Measurements from ENCODE around the gene IDI2.

DNA sequence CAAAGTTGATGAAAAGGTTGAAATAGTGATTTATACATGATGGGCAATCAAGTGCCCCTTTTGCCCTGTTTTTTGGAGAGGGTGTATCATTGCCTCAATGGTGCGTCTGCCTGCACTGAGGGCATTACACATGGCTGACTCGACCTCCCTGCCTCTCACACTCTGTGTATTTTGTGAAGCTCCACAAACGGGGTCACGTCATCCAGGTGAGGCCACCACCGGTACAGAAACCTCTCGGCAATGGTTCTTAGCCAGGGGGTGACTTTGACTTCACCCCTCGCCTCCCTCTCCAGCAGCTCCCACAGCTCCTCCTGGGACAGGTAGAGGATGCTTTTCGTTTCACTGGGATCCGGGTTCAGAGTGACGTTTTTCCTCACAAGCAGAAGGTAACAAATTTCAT, 6.3 kb downstream of the IDI2 start:
- TF ChIP-seq, protein P1, sequence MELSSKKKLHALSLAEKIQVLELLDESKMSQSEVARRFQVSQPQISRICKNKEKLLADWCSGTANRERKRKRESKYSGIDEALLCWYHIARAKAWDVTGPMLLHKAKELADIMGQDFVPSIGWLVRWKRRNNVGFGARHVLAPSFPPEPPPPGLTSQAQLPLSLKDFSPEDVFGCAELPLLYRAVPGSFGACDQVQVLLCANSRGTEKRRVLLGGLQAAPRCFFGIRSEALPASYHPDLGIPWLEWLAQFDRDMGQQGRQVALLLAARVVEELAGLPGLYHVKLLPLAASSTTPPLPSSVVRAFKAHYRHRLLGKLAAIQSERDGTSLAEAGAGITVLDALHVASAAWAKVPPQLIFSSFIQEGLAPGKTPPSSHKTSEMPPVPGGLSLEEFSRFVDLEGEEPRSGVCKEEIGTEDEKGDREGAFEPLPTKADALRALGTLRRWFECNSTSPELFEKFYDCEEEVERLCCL (CRISPR knock-in tag; IDR thresholded peaks at IDR 0.05; ENCODE audit: borderline replicate concordance), result no peak
- TF ChIP-seq U2AF2 (IDR thresholded peaks at IDR 0.05; ENCODE audit: low read depth, low read length), result no peak
- no peak for TF ChIP-seq TP53 (CRISPR knock-in tag; conservative IDR thresholded peaks at IDR 0.05)
- TF ChIP-seq ZNF672 (CRISPR knock-in tag; IDR thresholded peaks at IDR 0.05), result no peak
- no peak for TF ChIP-seq ZNF766 (CRISPR knock-in tag; IDR thresholded peaks at IDR 0.05; ENCODE audit: borderline replicate concordance)
- TF ChIP-seq SP2 (CRISPR knock-in tag; IDR thresholded peaks at IDR 0.05), result no peak
